ENCODE results near the gene TMC1.

TMC1 gene

GRCh38 chr9:72680593-72681282 lies 159.3 kb downstream of the TMC1 start:
- H3K4me1 ChIP-seq (ENCODE audit: insufficient read depth, insufficient read length) = no peaks in the 10 kb centered on the region
- no peaks in the 10 kb centered on the region for H3K27me3 ChIP-seq (ENCODE audit: insufficient read depth, insufficient read length)
- no peak overlapping the region for H3K9ac ChIP-seq (ENCODE audit: insufficient read length, low read depth)
- H3K4me3 ChIP-seq (ENCODE audit: insufficient read length, low read depth) = no peak overlapping the region
- no peaks in the 10 kb centered on the region for H3K36me3 ChIP-seq (ENCODE audit: insufficient read depth, insufficient read length, low read length)
- TF ChIP-seq YY1 (IDR thresholded peaks at IDR 0.05; ENCODE audit: insufficient read depth, insufficient read length) (no peak), SUZ12 (IDR thresholded peaks at IDR 0.05; ENCODE audit: extremely low read depth, insufficient read depth, insufficient read length) (no peak), ZNF274 (IDR thresholded peaks at IDR 0.05; ENCODE audit: low read depth, low read length) (no peak)
- peak; percentile 70 for DNase-seq (ENCODE audit: low read depth, low spot score)
- peaks cover 27% of the 10 kb centered on the region for H3K9me3 ChIP-seq (ENCODE audit: insufficient read depth, low read length)

- Histone ChIP-seq H3K27me3 (ENCODE audit: insufficient read depth, insufficient read length) (no peaks in the 10 kb centered on the region), H3K4me3 (ENCODE audit: insufficient read length, low read depth) (no peak overlapping the region), H3K9ac (ENCODE audit: insufficient read length, low read depth) (no peak overlapping the region), H3K4me1 (ENCODE audit: insufficient read depth, insufficient read length) (no peaks in the 10 kb centered on the region), H3K9me3 (ENCODE audit: insufficient read depth, low read length) (peaks cover 27% of the 10 kb centered on the region), H3K36me3 (ENCODE audit: insufficient read depth, insufficient read length, low read length) (no peaks in the 10 kb centered on the region)
- no peak for DNase-seq (ENCODE audit: low read depth, low spot score)
- no peak for TF ChIP-seq SUZ12 (IDR thresholded peaks at IDR 0.05; ENCODE audit: extremely low read depth, insufficient read depth, insufficient read length)
- no peak for TF ChIP-seq YY1 (IDR thresholded peaks at IDR 0.05; ENCODE audit: insufficient read depth, insufficient read length)
- TF ChIP-seq ZNF274 (IDR thresholded peaks at IDR 0.05; ENCODE audit: low read depth, low read length) = no peak
These were observed 159.8 kb downstream of the TMC1 start for GRCh38 chr9:72681283-72681630.

- H3K27me3 ChIP-seq (ENCODE audit: insufficient read depth, insufficient read length) = no peaks in the 10 kb centered on the region
- peaks cover 23% of the 10 kb centered on the region for H3K9me3 ChIP-seq (ENCODE audit: insufficient read depth, low read length)
- H3K4me3 ChIP-seq (ENCODE audit: insufficient read length, low read depth) = no peak overlapping the region
- H3K9ac ChIP-seq (ENCODE audit: insufficient read length, low read depth) = no peak overlapping the region
- TF ChIP-seq ZNF274 (IDR thresholded peaks at IDR 0.05; ENCODE audit: low read depth, low read length) = no peak
- no peaks in the 10 kb centered on the region for H3K36me3 ChIP-seq (ENCODE audit: insufficient read depth, insufficient read length, low read length)
- DNase-seq (ENCODE audit: low read depth, low spot score) = no peak
- no peaks in the 10 kb centered on the region for H3K4me1 ChIP-seq (ENCODE audit: insufficient read depth, insufficient read length)
These were observed 163.2 kb downstream of the TMC1 start for GRCh38 chr9:72684615-72685014.

GRCh38 chr9:72685911-72686310 lies 164.5 kb downstream of the TMC1 start:
- DNase-seq (ENCODE audit: low read depth, low spot score) = no peak

GRCh38 chr9:72687331-72687730 lies 165.9 kb downstream of the TMC1 start:
- Histone ChIP-seq H3K9ac (ENCODE audit: insufficient read length, low read depth) (no peak overlapping the region), H3K27me3 (ENCODE audit: insufficient read depth, insufficient read length) (no peaks in the 10 kb centered on the region), H3K4me3 (ENCODE audit: insufficient read length, low read depth) (no peak overlapping the region), H3K9me3 (ENCODE audit: insufficient read depth, low read length) (peaks cover 8% of the 10 kb centered on the region), H3K36me3 (ENCODE audit: insufficient read depth, insufficient read length, low read length) (no peaks in the 10 kb centered on the region), H3K4me1 (ENCODE audit: insufficient read depth, insufficient read length) (no peaks in the 10 kb centered on the region)
- DNase-seq (ENCODE audit: low read depth, low spot score) = no peak
- TF ChIP-seq ZNF274 (IDR thresholded peaks at IDR 0.05; ENCODE audit: low read depth, low read length) (no peak), SUZ12 (IDR thresholded peaks at IDR 0.05; ENCODE audit: extremely low read depth, insufficient read depth, insufficient read length) (no peak), YY1 (IDR thresholded peaks at IDR 0.05; ENCODE audit: insufficient read depth, insufficient read length) (no peak)

More at GRCh38 chr9:72685911-72686310, 164.5 kb downstream of the TMC1 start:
- Histone ChIP-seq H3K9me3 (ENCODE audit: insufficient read depth, low read length) (peaks cover 18% of the 10 kb centered on the region), H3K4me1 (ENCODE audit: insufficient read depth, insufficient read length) (no peaks in the 10 kb centered on the region), H3K4me3 (ENCODE audit: insufficient read length, low read depth) (no peak overlapping the region), H3K9ac (ENCODE audit: insufficient read length, low read depth) (no peak overlapping the region), H3K36me3 (ENCODE audit: insufficient read depth, insufficient read length, low read length) (no peaks in the 10 kb centered on the region), H3K27me3 (ENCODE audit: insufficient read depth, insufficient read length) (no peaks in the 10 kb centered on the region)
- no peak for TF ChIP-seq YY1 (IDR thresholded peaks at IDR 0.05; ENCODE audit: insufficient read depth, insufficient read length)
- no peak for TF ChIP-seq SUZ12 (IDR thresholded peaks at IDR 0.05; ENCODE audit: extremely low read depth, insufficient read depth, insufficient read length)
- TF ChIP-seq ZNF274 (IDR thresholded peaks at IDR 0.05; ENCODE audit: low read depth, low read length) = no peak

- peaks cover 8% of the 10 kb centered on the region for H3K9me3 ChIP-seq (ENCODE audit: insufficient read depth, low read length)
- no peak overlapping the region for H3K9ac ChIP-seq (ENCODE audit: insufficient read length, low read depth)
- H3K4me3 ChIP-seq (ENCODE audit: insufficient read length, low read depth) = no peak overlapping the region
- no peaks in the 10 kb centered on the region for H3K27me3 ChIP-seq (ENCODE audit: insufficient read depth, insufficient read length)
- TF ChIP-seq ZNF274 (IDR thresholded peaks at IDR 0.05; ENCODE audit: low read depth, low read length) (no peak), SUZ12 (IDR thresholded peaks at IDR 0.05; ENCODE audit: extremely low read depth, insufficient read depth, insufficient read length) (no peak), YY1 (IDR thresholded peaks at IDR 0.05; ENCODE audit: insufficient read depth, insufficient read length) (no peak)
- H3K4me1 ChIP-seq (ENCODE audit: insufficient read depth, insufficient read length) = no peaks in the 10 kb centered on the region
- H3K36me3 ChIP-seq (ENCODE audit: insufficient read depth, insufficient read length, low read length) = no peaks in the 10 kb centered on the region
- DNase-seq (ENCODE audit: low read depth, low spot score) = no peak
These were observed 170.3 kb downstream of the TMC1 start for GRCh38 chr9:72691671-72692070.

GRCh38 chr9:72695365-72695764 lies 174.0 kb downstream of the TMC1 start:
- Histone ChIP-seq H3K4me3 (ENCODE audit: insufficient read length, low read depth) (no peak overlapping the region), H3K27me3 (ENCODE audit: insufficient read depth, insufficient read length) (no peaks in the 10 kb centered on the region), H3K4me1 (ENCODE audit: insufficient read depth, insufficient read length) (no peaks in the 10 kb centered on the region), H3K36me3 (ENCODE audit: insufficient read depth, insufficient read length, low read length) (no peaks in the 10 kb centered on the region), H3K9ac (ENCODE audit: insufficient read length, low read depth) (no peak overlapping the region), H3K9me3 (ENCODE audit: insufficient read depth, low read length) (peaks cover 5% of the 10 kb centered on the region)
- DNase-seq (ENCODE audit: low read depth, low spot score) = no peak
- TF ChIP-seq ZNF274 (IDR thresholded peaks at IDR 0.05; ENCODE audit: low read depth, low read length) = no peak
- TF ChIP-seq YY1 (IDR thresholded peaks at IDR 0.05; ENCODE audit: insufficient read depth, insufficient read length) = no peak
- TF ChIP-seq SUZ12 (IDR thresholded peaks at IDR 0.05; ENCODE audit: extremely low read depth, insufficient read depth, insufficient read length) = no peak
